Natural killer cell treated with Interleukin-12 subunit alpha and Interleukin-12 subunit beta and Interleukin-15 and Interleukin-18, amount 100 ng/mL, for 72 hours (primary cell): ENCODE results near the gene HAND2. TPM values are rescaled to one million over a fixed set of nuclear protein-coding genes. Genes with fewer than 3 reads are reported as not detected.

Source experiments
- ATAC-seq, 2 donors: fragments of 150-1000 bp; cut with Tn5 transposase in 1 of 2; sonication (Bioruptor Pico), chemical (Tn5 transposase) in 1 of 2; 2 replicates each; pipeline ENCODE4 v1.10.0; 2021
- DNase-seq: peaks from one replicate; pipeline ENCODE4 v3.0.0; 2022; ENCODE audit warnings: low spot score
- H3K27ac Mint-ChIP-seq, 2 donors: 1 replicate in 1 of 2; 2 replicates in 1 of 2; pipeline ENCODE4 v1.8.0; 2022; ENCODE audit warnings: mixed read lengths in 2 of 2, mild to moderate bottlenecking in 1 of 2, moderate library complexity in 1 of 2
- H3K27me3 Mint-ChIP-seq, 2 donors: 1 replicate in 1 of 2; 2 replicates in 1 of 2; pipeline ENCODE4 v1.8.0; 2022; ENCODE audit warnings: mixed read lengths in 2 of 2
- H3K36me3 Mint-ChIP-seq: one replicate; pipeline ENCODE4 v1.8.0; 2022; ENCODE audit warnings: mixed read lengths
- H3K4me1 Mint-ChIP-seq, 2 donors: 1 replicate in 1 of 2; 2 replicates in 1 of 2; pipeline ENCODE4 v1.8.0; 2022; ENCODE audit warnings: low read depth in 2 of 2, mixed read lengths in 2 of 2, mild to moderate bottlenecking in 1 of 2
- H3K4me3 Mint-ChIP-seq: one replicate; pipeline ENCODE4 v1.8.0; 2022; ENCODE audit warnings: mixed read lengths
- H3K9me3 Mint-ChIP-seq: 2 replicates; pipeline ENCODE4 v1.8.0; 2022; ENCODE audit warnings: mixed read lengths
- total RNA-seq, 2 donors: library from RNA; stranded (reverse); gene quantifications; one replicate each; pipeline ENCODE4 v1.2.3, GENCODE V29; 2022

HAND2 gene
- total RNA-seq, 2 donors from 2014 or later, result not detected

DNA sequence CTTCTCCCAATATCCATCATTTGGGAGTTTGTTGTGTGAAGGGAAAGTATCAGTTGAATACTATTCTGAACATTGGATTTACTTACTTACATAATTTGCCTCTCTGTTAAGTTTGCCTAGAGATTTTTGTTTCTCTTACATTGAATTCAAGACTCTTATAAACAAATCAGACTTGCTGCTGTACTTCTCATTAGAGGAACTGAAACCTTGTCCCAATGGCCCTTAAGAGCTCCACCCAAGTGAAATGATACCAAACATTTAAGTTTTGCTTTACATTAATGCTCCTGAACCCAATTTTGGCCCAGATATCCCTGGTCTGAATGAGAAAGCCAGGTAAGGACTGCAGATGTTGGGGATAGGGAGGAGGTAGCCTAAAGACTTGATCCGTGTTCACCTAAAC, 32.0 kb downstream of the HAND2 start:
- Mint-ChIP-seq H3K27me3 (peaks cover 22 to 28% of the 10 kb centered on the region in 2 donors), H3K9me3 (no peaks in the 10 kb centered on the region), H3K36me3 (no peaks in the 10 kb centered on the region), H3K4me3 (no peak overlapping the region), H3K4me1 (peaks cover 4 to 11% of the 10 kb centered on the region in 2 donors), H3K27ac (no peak overlapping the region)
- DNase-seq, result no peak
- no peak for ATAC-seq

DNA sequence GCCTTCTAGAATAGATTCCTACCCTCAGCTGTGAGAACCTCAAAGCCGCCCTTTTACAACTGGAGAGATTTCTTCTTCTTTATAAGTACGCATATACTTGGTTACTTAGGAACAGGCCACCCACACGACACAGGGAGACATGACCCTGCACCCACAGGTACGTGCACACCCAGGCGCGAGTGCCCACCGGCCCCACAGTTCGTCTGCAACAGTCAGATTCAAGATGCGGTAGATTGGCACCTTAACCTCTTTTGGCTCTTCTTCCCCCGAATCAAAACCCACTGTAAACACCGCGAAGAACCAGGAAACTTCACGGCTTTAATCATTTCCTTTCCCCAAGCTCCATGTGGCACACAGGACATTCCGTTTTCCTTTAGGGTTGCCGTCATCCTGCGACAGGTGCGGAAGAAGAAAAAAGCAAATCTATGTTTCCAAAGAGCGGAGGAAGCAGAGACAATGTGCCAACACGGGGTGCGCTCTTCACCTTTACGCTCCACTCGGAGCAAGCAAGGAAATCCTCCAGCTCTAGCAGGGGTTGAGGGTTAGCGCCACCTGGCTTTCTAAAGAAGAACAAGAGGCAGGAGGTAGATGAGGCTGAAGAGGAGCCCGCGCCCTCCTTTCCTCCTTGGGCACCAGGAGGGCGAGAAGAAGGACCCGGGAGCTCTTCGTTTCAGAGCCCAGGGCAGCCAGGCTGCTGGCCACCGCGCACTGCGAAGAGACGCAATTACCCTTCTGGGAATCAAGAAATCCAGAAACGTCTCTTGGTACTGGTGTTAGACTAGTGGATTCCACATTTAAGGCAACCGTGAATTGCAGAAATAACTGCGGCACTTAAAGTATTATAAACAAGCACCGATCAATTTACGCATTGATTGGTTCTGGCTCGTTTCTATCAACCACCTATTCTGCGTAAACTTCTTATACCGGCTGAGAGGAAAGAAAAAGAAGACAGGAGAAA, 35.7 kb downstream of the HAND2 start:
- Mint-ChIP-seq H3K9me3 (no peaks in the 10 kb centered on the region), H3K4me3 (peak overlapping the region; percentile 66), H3K27me3 (peaks cover 29 to 32% of the 10 kb centered on the region in 2 donors), H3K4me1 (peaks cover 6 to 18% of the 10 kb centered on the region in 2 donors), H3K36me3 (no peaks in the 10 kb centered on the region), H3K27ac (no peak overlapping the region)
- DNase-seq, result no peak
- ATAC-seq, result peak; percentile 61 to 65

DNA sequence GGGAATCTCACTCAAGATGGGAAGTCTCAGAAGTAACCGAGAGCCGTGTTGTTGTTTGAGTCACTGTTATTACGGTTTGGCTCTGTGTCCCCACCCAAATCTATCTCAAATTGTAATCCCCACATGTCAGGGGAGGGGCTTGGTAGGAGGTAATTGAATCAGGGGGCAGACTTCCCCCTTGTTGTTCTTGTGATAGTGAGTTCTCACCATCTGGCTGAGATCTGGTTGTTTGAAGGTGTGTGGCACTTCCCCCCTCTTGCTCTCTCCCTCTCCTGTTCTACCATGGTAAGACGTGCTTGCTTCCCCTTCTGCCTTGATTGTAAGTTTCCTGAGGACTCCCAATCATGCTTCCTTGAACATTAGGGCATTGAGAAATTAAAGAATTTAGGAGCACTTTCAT, 37.0 kb downstream of the HAND2 start:
- Mint-ChIP-seq H3K27me3 (peaks cover 29 to 34% of the 10 kb centered on the region in 2 donors), H3K27ac (no peak overlapping the region), H3K9me3 (no peaks in the 10 kb centered on the region), H3K36me3 (no peaks in the 10 kb centered on the region), H3K4me3 (no peak overlapping the region), H3K4me1 (peaks cover 6 to 18% of the 10 kb centered on the region in 2 donors)
- DNase-seq (no peak), ATAC-seq (no peak)

DNA sequence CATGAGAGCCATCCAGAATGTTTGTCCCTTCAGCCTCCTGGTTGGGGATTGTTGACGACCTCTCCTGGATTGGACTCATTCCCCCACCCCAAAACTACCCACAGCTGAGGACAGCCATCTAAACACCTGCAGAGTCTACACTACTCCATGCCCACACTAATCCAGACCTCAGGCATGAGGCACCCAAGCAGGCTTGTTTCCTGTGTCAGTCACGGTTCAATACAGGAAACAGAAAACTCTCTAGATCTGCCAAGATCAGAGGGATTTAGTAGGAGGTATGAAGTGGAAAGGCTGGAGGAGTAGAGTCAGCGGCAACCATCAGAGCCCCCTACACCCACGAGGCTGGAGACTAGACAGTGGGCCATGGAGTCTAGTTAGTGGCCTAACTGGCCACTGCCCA, 37.7 kb downstream of the HAND2 start:
- peaks cover 29 to 31% of the 10 kb centered on the region in 2 donors for H3K27me3 Mint-ChIP-seq
- H3K4me3 Mint-ChIP-seq, result no peak overlapping the region
- ATAC-seq, result no peak
- peaks cover 6 to 18% of the 10 kb centered on the region in 2 donors for H3K4me1 Mint-ChIP-seq
- DNase-seq, result no peak
- H3K9me3 Mint-ChIP-seq, result no peaks in the 10 kb centered on the region
- no peak overlapping the region for H3K27ac Mint-ChIP-seq
- H3K36me3 Mint-ChIP-seq, result no peaks in the 10 kb centered on the region

DNA sequence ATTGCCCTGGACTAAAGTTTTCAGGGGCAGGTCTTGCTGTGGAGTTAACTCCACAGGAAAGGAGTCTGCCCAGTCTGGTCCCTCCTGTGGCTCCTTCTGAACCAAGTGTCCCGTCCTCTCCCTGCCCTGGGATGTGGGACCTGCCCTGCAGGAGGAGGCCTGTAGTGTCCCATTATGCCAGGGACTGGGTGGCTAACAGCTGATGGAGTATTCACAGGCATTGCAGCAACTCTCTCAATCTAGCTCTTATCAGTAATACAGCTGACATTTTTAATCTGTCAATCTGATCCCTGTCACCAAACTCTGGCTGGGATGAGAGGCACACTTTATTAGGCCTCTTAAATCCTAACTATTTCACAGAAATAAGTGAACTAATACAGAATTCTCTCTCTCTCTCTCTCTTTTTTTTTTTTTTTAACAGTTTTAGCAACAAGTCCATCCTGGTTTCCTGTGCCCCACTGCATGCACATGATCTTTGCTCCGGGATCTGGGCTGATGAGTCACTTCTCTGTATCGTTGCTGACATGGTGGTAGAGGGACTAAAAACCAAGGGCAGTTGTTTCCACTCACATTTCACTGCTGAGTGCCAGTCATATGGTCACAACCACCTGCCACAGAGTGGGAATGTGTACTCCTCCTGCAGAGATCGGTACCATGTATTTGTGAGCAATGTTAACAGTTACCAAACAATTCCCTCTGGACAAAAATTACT, 39.1 kb downstream of the HAND2 start:
- H3K9me3 Mint-ChIP-seq, result no peaks in the 10 kb centered on the region
- no peak for ATAC-seq
- H3K27me3 Mint-ChIP-seq, result peaks cover 24 to 27% of the 10 kb centered on the region in 2 donors
- H3K27ac Mint-ChIP-seq, result no peak overlapping the region
- H3K4me1 Mint-ChIP-seq, result peaks cover 6 to 18% of the 10 kb centered on the region in 2 donors
- no peaks in the 10 kb centered on the region for H3K36me3 Mint-ChIP-seq
- no peak overlapping the region for H3K4me3 Mint-ChIP-seq
- no peak for DNase-seq

DNA sequence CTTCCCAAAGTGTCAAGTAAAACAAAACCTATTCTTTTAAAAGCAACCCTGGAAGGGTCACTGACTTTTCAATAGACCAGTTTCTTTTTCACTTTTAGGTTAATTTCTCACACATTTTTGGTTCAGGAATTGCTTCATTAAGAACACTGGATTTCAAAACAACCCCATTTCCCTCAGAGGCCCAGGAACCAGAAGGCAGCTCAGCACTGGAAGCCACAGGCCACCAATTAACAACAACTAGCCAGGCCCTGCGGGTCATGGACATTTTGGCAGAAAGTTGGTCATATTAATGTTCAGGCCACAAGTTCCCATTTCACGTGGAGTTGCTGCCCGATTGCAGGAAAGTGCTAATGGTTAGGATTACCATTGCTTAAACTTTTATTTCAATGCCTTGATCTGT, 39.8 kb downstream of the HAND2 start:
- H3K9me3 Mint-ChIP-seq, result no peaks in the 10 kb centered on the region

DNA sequence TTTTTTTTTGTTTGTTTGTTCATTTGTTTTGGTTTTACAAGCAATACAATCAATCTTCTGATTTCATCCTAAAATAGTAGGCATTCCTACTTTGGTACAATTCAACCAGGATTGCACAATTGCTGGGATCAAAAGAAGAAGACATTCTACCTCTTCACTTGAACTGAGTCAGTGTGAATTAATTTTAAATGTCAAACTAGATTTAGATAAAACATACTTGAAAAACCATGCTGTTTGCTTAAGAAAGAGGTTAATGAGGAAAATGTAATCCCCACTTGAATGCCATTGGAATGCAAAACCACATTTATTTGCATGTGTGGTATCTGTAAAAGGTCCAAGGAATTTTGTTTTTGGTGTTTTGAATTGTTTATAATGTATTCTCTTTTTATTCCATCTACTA, 40.5 kb downstream of the HAND2 start:
- peaks cover 14 to 23% of the 10 kb centered on the region in 2 donors for H3K27me3 Mint-ChIP-seq
- ATAC-seq, result no peak
- H3K9me3 Mint-ChIP-seq, result no peaks in the 10 kb centered on the region

More for the DNA sequence above, 39.8 kb downstream of the HAND2 start:
- DNase-seq (no peak), ATAC-seq (no peak)
- Mint-ChIP-seq H3K27ac (no peak overlapping the region), H3K4me3 (no peak overlapping the region), H3K27me3 (peaks cover 18 to 23% of the 10 kb centered on the region in 2 donors), H3K4me1 (peaks cover 6 to 18% of the 10 kb centered on the region in 2 donors), H3K36me3 (no peaks in the 10 kb centered on the region)

DNA sequence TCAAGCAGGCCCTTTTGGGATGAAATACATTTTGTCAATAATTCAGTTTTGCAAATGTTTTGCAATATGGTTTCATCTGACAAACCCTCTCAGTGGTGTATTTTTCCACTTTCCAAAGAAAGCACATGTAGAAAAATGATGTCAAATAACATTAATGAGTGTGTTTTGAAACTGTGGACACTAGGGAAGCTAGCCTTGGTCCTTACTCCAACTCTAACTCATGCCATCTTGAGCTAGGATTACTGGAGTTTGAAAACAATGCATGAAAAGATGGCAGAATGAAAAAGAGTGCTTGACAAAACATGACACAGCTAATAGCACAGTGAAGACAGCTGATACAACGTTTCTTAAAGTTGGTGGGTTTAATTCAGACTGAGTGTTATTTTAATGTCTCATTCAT, 41.4 kb downstream of the HAND2 start:
- Mint-ChIP-seq H3K9me3 (no peaks in the 10 kb centered on the region), H3K27me3 (peaks cover 8 to 19% of the 10 kb centered on the region in 2 donors), H3K36me3 (no peaks in the 10 kb centered on the region), H3K4me3 (no peak overlapping the region), H3K4me1 (peaks cover 2 to 11% of the 10 kb centered on the region in 2 donors), H3K27ac (no peak overlapping the region)
- no peak for DNase-seq
- ATAC-seq, result no peak

More for the DNA sequence above, 40.5 kb downstream of the HAND2 start:
- Mint-ChIP-seq H3K36me3 (no peaks in the 10 kb centered on the region), H3K4me1 (peaks cover 6 to 18% of the 10 kb centered on the region in 2 donors), H3K27ac (no peak overlapping the region), H3K4me3 (no peak overlapping the region)
- DNase-seq, result no peak

DNA sequence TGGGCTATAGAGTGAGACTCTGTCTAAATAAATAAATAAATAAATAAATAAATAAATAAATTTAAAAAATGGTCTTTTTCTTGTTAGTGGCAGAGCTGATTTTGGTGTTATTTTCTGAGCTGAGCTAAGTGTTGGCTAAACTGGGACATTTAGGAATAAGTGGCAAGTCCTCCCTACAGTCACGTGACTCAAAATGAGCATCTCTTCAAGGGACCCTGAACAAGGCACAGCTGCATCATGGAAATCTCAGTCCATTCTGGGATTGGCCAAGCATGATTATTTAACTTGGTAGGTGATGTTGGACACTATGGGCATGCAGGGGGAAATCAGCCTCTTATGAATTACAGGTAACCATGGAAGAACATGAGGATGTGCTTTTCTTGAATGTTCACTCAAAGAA, 42.0 kb downstream of the HAND2 start:
- DNase-seq (no peak), ATAC-seq (no peak)
- H3K4me1 Mint-ChIP-seq, result peaks cover 2 to 11% of the 10 kb centered on the region in 2 donors
- peaks cover 8 to 16% of the 10 kb centered on the region in 2 donors for H3K27me3 Mint-ChIP-seq
- no peaks in the 10 kb centered on the region for H3K36me3 Mint-ChIP-seq
- no peak overlapping the region for H3K27ac Mint-ChIP-seq
- H3K4me3 Mint-ChIP-seq, result no peak overlapping the region
- no peaks in the 10 kb centered on the region for H3K9me3 Mint-ChIP-seq

DNA sequence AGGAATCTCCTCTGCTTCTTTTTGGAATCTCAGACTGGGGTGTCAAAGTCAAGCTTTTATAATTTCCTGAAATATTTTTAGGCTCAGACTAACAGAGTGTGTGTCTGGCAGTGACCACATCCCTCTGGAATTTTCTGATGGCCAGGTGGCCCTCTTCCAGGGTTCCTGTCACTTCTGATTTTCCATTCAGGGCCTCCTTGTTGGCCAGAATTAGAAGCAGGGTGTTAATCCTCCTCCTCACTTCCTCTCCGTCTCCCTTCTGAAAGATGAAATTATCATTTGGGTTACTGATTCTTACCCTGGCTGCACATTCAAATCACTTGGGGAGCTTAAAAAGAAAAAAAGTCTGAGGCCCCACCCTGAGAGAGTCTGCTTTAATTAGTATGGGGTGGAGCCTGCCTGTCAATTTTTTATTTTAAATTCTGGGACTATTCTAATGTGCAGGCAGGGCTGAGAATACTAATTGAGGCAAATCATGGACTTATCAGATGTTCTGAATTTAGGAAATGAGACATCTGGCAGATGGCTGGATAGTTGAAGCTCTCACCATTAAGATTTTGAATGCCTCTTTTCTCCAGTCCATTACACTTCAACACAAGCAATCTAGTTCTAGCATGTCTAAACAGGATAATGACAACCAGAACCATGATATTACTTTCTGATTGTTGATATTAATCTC, 43.2 kb downstream of the HAND2 start:
- DNase-seq, result no peak
- Mint-ChIP-seq H3K4me3 (no peak overlapping the region), H3K9me3 (no peaks in the 10 kb centered on the region), H3K27me3 (peaks cover 8 to 9% of the 10 kb centered on the region in 2 donors), H3K36me3 (no peaks in the 10 kb centered on the region), H3K27ac (no peak overlapping the region), H3K4me1 (peaks cover 0 to 11% of the 10 kb centered on the region in 2 donors)
- ATAC-seq, result no peak

DNA sequence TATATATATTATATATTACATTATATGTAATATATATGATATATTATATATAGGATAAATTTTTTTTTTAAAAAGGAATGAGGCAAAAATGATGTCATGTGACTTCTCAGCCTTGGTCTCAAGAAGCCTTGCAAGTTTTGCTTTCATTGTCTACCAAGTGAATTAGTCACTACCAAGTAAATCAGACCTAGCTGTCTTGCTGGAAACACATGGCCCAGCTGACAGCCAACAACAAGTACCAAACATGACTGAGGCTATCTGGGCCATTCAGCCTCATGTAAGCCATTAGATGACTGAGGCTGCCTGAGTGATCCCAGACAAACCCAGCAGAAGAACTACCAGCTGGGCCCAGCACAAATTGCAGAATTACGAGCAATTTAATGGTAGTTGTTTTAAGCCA, 44.9 kb downstream of the HAND2 start:
- Mint-ChIP-seq H3K36me3 (no peaks in the 10 kb centered on the region), H3K4me1 (no peaks in the 10 kb centered on the region), H3K27ac (no peak overlapping the region), H3K27me3 (peaks cover 0 to 4% of the 10 kb centered on the region in 2 donors), H3K4me3 (no peak overlapping the region), H3K9me3 (no peaks in the 10 kb centered on the region)
- no peak for ATAC-seq
- no peak for DNase-seq

DNA sequence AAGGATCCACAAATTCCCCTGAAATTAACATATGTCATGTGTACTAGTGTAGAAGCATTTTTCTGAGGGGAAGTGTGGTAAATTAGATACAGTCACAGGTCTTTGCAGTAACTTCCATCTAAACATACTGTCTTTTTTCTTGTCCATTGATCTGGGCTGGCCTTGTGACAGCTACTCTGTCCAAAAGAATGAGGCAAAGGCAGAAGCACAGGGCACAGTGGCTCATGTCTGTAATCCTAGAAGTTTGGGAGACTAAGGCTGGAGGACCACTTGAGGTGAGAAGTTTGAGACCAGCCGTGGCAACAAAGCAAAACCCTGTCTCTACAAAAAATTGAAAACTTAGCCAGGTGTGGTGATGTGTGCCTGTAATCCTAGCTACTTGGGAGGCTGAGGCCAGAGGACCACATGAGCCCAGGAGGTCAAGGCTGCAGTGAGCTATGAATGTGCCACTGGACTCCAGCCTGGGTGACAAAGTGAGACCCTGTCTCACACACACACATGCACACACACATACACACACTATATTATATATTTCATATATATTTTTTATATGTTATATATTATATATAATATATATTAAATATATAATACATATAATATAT, 47.6 kb downstream of the HAND2 start:
- H3K36me3 Mint-ChIP-seq, result no peaks in the 10 kb centered on the region
- no peaks in the 10 kb centered on the region for H3K27me3 Mint-ChIP-seq
- H3K9me3 Mint-ChIP-seq, result no peaks in the 10 kb centered on the region
- DNase-seq (no peak), ATAC-seq (no peak)
- H3K27ac Mint-ChIP-seq, result no peak overlapping the region
- H3K4me1 Mint-ChIP-seq, result no peaks in the 10 kb centered on the region
- H3K4me3 Mint-ChIP-seq, result no peak overlapping the region

DNA sequence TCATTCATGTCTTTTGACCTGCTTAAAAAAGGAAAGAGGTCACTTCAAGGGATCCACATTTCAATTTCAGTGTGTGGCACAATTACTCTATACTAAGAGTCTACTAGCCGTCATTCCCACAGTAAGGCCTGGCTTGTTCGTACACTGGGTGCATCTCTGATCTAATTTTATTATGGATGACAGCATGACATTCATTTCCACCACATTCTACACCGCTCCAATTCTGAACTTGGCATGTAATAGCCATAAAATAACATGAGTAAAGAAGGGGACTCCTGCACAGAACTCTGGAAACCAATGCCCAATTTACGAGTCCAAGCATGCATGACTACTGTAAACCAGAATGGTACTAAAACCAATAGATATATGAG, 51.1 kb downstream of the HAND2 start:
- Mint-ChIP-seq H3K36me3 (no peaks in the 10 kb centered on the region), H3K27ac (no peak overlapping the region), H3K4me3 (no peak overlapping the region), H3K4me1 (no peaks in the 10 kb centered on the region), H3K27me3 (no peaks in the 10 kb centered on the region), H3K9me3 (no peaks in the 10 kb centered on the region)
- no peak for DNase-seq
- no peak for ATAC-seq
